Mucosa of gallbladder (tissue), 1 donor: Measurements from ENCODE around the gene OR2B2. TPM values are rescaled to one million over a fixed set of nuclear protein-coding genes. Genes with fewer than 3 reads are reported as not detected.

Experiments used
- DNase-seq: peaks from one replicate; pipeline ENCODE4 v3.0.0-alpha.2; 2020; ENCODE audit warnings: low spot score
- total RNA-seq: library from RNA; stranded (reverse); gene quantifications from one replicate; pipeline ENCODE4 v1.2.1, GENCODE V29; 2021
- donor health status: DM: no; HTN: no; CAD: no.

Gene OR2B2
- total RNA-seq, 1 donor from 2014 or later: not detected

GRCh38 chr6:27867051-27867944 lies 44.9 kb downstream of the OR2B2 start:
- peak; percentile 84 for DNase-seq

- DNase-seq: no peak
These were observed 45.7 kb downstream of the OR2B2 start for GRCh38 chr6:27866357-27867050.

GRCh38 chr6:27865850-27866356 lies 46.3 kb downstream of the OR2B2 start:
- DNase-seq: no peak

GRCh38 chr6:27864906-27865849 lies 47.0 kb downstream of the OR2B2 start:
- peak; percentile 86 for DNase-seq

GRCh38 chr6:27863962-27864905 lies 48.0 kb downstream of the OR2B2 start:
- DNase-seq: no peak

- DNase-seq: no peak
These were observed 49.7 kb downstream of the OR2B2 start for GRCh38 chr6:27862396-27863066.

- no peak for DNase-seq
These were observed 50.3 kb downstream of the OR2B2 start for GRCh38 chr6:27861861-27862260.

GRCh38 chr6:27861276-27861840 lies 50.8 kb downstream of the OR2B2 start:
- no peak for DNase-seq

Other genes starting within 250 kb of the OR2B2 start
- not detected for gene OR2B6, start 44.8 kb upstream of the OR2B2 start, total RNA-seq
- gene ZNF165, start 168.2 kb upstream of the OR2B2 start, total RNA-seq: 1.5 TPM
- 5.8 TPM for gene ZSCAN16, start 212.2 kb upstream of the OR2B2 start, total RNA-seq
- 16.5 TPM for gene ZKSCAN8, start 229.5 kb upstream of the OR2B2 start, total RNA-seq